SW480 (cell line): ENCODE results near the gene CDH13.

Source experiments
- DNase-seq: peaks from one replicate; pipeline ENCODE4 v3.0.0-alpha.2; 2016; ENCODE audit warnings: low spot score

The CDH13 gene

DNA sequence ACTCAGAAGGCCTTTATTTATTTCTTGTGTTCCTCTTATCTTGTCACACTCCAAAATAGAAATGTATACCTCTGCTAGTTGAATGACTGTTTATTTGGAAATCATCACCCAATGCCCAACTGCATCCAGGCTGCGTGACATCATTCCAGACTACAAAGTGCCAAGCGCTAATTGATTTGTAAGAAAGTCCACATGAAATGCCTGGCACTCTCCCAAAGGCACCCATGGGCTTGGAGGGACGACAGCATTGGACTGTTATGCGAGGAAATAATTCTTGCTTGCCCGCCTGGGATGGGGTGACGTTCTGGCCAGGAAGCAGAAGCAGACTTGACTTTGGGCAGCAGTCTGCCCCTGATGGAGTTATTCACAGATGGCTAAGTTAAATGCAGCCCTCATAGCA, 165.9 kb downstream of the CDH13 start:
- no peak for DNase-seq

DNA sequence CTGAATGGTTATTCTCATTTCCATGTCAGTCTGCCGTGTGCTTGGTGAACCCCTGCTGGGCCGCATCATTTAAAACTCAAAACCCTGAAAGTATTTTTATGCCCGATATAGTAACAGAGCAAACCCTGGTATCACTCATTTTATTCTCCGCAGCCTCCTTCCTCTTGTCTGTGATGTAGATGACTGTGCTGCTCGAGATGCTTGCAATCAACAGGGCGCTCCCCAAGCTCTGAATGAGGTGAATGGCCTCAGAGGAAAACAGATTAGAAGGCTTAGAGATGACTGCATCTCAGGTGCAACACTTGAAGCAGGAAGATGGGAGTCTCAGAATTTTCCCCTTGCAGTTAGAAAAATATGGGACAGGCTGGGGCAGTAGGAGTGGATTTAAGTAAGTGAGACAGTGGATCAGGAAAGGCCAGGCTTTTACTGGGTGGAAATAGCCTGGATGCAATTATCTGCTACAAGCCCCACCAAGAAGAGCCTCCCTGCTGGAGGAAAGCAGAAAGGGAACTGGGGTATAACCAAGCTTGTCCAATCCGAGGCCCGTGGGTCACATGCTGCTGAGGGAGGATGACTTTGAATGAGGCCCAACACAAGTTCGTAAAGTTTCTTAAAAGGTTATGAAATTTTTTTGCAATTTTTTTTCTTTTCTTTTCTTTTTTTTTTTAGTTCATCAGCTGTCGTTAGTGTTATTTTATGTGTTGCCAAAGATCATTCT, 166.9 kb downstream of the CDH13 start:
- no peak for DNase-seq

DNA sequence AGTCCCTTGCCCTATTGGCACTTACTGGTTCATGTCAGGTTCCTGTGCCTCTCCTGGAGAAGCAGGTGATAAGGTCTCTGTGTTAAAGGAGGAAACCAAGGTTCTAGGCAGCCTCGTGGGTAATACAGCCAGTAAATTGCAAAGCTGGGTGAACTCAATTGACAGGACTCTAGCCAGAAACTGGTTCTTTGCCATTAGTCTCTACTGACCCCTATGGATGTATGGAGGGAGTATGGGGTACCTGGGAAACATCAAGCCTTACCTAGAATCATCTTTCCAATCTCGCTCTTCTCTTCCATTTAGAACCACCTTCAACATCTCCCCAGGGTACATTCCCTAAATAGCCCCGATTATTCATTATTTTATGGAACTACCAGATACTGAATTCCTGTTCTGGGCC, 169.3 kb downstream of the CDH13 start:
- DNase-seq: peak; percentile 6

DNA sequence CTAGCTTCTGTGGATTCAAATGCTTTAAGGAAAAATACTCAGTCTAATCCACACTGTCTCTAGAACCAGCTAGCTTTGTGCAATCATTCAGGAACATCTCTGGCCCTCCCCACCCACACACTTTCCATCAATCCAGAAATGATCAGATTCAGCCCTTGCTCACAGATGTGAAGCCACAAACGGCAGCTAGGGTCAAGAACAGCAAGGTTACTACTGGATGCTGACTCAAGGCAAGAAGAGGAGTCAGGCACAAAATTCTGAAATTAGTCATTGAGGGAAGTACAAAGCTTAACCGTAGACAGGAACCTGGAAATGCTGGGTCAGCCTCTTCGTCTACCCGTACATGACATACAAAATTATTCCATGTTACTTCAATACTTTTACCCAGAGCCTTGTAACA, 174.6 kb downstream of the CDH13 start:
- no peak for DNase-seq

DNA sequence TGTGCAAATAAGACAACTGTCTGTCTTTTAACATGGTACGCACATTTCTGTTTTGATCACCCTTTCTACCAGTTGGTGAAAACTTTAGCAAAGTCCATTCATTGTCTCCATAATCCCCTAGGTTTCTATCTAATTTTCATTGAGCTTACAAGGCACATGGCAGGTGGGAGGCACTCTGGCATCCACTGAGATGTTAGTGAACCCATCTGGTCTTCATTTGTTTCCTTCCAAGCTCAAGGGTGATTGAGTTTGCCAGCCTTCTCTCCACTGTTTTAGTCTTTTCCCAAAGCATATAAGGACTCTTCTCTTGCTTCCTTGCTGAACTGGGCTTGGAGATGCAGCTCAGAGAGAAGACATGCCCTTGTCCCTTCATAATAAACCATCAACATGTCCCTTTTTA, 179.1 kb downstream of the CDH13 start:
- no peak for DNase-seq

DNA sequence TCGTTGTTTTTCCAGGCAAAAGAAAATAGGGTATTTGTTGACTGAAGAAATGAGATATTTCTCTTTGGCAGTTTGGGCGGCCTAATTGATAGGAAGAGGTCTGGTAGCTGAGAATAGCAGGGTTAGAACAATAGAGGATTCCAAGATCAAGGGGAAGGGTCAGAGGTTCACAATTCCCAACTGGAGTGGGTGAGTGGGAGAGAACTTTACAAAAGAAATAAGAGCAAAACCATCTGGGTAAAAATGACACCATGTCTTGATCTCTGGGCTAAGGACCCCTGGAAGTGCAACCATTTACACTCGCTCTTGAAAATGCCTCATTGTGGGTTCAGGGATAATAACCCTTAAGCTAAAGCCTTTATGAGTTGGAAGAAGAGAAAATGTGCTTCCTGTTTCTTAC, 180.5 kb downstream of the CDH13 start:
- DNase-seq: no peak

DNA sequence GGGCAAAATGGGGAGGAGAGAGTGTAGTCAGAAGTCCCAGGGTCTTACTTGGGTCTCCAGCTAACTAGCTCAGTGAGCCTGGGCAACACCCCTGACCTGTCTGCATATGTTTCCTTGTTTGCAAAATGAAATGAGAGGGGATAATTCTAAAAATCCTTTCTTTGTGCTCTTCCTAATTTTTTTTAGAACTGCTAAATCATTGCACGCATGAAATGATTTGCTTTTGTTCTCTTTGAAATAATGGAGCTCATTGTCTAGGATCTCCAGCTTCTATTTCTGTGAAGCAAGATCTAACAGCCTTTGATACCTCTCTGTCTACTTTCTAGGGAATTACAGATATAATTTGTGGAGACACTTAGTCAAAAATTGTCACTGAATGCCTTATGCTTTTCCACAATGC, 181.3 kb downstream of the CDH13 start:
- no peak for DNase-seq

DNA sequence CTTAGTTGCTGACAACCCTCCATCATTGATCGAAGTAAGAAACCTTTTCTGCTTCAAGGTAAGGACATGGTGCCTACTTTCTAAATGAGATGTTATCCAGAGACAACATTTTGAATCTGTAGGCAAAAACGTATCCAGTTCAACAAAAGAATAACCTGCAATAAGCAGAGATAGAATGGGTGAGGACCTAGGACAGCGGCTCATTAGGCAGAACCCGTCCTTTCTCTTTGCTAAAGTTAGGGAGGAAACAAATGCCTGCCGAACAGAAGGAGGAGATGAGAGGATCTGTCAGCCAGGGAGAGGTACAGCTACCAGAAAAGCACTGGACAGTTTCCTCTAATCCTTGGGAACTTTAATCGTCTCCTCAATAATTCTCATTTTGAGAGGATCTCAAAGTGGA, 183.3 kb downstream of the CDH13 start:
- no peak for DNase-seq

DNA sequence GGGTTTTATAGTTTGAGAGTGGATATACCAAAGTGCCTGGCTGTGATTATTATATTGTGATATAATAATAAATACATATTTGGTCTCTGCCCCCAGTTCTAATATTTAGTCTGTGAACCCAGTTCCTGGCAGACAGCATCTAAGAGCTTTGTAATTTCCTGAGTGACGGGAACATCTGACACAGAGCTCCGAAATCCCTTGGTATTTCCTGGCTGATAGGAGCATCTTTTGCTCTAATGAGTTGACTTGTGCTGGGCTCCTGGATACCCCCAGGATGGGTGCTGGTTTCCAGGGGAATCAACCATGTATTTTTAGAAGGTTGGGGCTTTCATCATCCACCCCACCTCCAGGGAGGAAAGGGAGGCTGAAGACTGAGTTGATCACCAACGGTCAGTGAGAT, 187.3 kb downstream of the CDH13 start:
- DNase-seq: no peak

DNA sequence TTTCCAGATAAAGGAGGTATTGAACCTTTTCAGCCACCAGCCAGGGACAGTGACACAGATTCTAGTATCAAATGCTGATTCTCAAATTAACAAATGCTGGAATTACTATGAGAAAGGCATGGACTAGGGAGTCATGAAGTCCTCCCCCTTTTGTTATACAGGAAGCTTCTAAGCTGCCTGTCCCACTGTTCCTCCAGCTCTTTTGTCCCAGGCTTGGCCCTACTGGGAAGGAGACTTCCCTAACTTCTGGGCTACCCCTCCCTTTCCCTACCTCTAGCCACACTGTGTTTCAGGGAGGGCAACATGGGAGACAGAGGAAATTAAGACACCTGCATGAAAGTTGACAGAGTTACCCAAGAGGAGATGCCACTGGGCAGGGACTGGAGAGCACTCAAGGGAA, 192.5 kb downstream of the CDH13 start:
- no peak for DNase-seq

DNA sequence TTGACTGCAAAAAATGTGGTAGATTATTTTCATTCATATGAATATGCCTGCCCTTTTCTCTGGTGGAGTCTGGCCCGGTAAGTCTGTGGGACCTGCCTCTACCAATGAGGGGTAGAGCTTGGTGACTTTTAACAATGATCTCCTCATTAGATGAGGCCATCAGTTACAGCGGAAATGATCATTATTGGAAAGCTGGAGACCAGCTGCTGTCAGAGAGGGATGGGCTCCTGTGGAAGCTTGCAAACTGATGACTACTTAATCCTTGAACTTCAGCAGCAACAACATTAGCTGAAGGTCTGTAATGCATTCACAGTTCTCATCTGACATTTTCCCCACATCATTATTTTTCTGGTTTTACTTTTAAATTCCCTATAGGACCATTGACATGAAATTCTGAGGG, 194.1 kb downstream of the CDH13 start:
- no peak for DNase-seq

DNA sequence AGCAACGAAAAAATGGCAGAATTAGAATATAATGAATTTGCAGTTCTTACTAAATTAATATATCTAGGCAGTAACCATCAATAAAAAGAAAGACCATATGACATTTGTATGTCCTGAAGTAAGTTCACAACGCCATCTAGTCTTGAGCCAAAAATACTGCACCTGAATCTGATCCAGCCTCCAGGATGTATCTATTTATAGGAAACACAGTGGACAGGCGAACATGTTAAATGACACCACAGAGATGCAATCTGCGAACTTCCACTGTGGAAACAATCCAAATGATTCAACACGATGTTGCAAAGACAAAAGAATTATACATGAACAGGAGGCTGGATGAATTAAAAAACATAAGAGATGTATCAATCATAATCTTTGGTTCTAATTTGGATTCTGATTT, 197.6 kb downstream of the CDH13 start:
- peak; percentile 11 for DNase-seq

DNA sequence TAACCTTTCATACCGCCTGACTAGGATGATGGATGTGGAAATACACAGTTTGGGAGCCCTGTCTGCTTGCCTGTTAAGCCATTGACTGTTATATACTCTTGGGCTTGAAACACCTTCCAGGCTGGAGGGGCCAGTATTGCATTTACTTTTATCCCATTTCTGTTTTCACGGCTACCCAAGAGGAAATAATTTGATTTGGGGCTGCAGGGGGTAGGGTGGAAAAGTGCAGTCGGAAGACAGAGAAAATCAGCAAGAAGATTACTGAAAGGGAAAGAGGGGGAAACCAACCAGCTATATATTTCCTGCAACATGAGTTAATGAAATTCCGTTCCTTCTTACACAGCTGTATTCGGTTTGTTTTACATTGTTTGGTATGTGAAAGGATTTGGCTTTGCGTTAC, 202.5 kb downstream of the CDH13 start:
- DNase-seq: no peak

DNA sequence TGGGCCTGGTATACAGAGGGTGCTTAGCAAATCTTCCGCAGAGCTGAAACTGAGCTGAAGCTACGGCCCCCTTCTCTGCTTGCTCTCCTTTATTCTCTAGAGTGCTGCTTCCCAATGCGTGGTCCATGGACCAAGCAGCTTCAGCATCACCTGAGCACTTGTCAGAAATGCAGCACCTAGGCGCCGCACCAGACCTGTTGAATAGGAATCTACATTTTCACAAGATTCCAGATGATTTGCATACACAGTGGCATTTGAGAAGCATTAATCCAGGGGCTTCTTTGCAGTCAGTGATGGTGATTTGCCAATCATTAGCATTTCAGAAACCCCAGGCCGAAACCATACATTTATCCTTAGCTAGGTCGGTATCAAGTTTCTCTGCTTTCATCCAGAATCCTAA, 204.2 kb downstream of the CDH13 start:
- DNase-seq: no peak

DNA sequence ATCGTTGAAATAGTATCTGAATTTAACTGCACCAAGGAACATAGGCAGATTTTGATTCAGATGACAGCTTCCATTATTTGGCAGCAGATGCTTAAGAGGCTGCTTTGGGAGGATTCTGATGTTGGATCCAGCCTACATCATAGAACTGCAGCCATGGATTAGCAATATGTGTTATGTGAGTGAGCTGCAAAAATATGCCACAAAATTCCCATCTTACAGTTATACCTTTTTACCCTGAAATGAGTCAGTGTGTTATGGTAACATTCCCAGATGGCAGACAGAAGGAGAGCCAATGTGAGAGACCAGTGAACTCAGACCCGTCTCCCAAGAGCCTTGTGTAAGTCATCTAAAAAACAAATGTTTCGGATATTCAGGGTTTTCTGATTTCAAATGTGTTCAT, 206.1 kb downstream of the CDH13 start:
- DNase-seq: no peak

DNA sequence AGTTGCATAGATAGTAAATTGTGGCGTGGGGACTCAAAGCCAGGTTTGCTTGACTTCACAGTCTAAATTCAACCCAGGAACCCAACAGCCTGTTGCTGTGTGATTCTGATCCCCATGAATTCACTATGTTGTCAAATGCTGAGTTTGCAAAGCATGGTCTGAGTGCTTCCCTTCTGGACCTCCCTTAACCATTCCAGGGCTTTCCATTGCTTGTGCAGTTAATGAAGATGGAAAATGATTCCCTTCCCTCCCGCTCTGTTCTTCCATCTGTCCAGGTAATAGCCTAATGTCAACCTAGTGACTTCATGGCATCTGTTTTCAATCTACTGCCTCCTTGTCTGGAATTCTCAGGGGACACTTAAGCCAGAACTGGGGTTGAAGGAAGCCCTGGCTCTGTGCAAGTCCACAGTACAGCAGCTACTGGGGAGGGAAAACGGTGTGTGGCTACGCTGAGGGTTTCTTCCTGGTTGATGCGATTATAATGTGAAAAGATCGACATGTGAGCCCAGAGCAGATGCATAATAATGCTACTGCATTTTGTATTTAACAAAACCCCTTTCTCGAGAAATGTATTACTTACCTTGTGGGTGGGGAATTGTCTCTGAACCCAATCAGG, 206.7 kb downstream of the CDH13 start:
- no peak for DNase-seq

DNA sequence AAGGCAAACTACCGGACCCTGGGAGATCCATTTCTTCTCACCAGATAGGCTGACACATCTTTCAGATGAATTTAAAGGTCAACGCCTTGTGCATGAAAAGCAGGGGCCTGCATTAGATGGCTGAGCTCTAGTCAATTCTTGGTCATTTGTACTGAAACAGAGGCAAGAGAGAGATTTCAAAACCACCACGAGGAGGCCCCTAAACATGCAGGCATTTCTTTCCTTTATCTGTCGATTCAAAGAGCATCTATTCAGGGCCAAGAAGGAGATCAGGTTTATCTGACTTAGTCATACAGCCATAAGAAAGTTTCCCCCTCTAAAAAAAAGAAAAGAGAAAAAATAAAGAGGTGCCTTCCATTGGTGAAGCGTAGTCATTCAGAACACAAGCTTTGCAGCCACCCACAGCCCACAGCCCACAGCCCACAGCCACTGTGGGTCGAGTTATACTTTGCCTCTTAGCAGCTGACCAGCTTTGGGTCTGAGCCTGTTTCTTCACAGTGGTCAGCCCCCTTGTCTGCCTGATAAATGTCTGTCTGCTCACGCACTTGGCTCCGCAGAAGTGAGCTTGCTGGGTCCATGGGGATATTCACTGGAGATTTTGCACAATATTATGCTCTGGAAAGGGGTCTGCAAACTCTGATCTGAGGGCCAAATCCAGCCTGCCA, 207.5 kb downstream of the CDH13 start:
- DNase-seq: no peak

DNA sequence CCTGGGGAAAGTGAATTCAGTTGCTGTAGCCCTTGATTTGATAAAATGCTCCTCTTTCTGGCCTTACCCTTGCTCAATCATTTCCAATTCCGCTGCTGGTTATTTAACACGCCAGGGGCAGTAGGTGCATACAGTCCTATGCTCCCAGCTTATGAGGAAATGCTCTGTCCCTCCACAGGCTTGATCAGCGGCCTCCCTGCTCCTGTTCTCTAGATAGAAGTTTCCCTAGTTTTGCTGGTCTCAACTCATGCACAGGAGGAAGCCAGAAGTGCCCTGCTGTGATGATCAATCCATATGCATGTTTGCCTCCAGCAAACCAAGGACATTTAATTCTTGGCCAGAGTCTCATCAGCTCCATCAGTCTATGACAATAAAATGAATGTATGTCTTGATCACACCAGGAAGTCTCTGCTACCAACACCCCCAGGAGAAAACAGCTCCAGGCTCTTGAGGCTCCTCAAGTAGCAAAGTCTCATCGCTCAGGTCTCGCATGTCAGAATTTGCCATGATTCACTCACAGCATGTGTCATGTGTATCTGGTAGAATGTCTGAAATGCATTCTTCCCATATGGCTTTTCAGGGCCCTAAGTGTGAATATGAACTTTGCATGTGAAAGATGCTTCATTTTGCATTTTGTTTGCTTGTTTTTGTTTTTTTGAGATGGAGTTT, 208.9 kb downstream of the CDH13 start:
- no peak for DNase-seq

DNA sequence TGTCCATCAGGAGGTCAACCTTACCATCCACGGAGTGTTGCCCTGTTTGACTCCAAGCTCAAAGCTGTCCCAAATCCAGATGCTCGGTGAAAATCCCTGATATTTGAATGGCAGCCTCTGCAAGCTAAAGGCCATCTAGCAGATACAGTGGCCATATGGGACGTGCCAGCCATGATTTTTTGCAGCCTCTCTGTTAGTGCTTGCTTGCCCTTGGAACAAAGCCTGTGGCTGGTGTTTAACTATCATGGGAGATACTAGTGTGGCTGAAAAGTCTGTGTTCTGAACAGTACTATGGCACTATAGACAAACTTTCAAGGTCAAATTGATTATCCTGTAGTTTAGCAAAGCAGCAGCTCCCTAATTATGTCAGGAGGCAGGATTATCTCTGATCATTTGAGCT, 214.3 kb downstream of the CDH13 start:
- no peak for DNase-seq

DNA sequence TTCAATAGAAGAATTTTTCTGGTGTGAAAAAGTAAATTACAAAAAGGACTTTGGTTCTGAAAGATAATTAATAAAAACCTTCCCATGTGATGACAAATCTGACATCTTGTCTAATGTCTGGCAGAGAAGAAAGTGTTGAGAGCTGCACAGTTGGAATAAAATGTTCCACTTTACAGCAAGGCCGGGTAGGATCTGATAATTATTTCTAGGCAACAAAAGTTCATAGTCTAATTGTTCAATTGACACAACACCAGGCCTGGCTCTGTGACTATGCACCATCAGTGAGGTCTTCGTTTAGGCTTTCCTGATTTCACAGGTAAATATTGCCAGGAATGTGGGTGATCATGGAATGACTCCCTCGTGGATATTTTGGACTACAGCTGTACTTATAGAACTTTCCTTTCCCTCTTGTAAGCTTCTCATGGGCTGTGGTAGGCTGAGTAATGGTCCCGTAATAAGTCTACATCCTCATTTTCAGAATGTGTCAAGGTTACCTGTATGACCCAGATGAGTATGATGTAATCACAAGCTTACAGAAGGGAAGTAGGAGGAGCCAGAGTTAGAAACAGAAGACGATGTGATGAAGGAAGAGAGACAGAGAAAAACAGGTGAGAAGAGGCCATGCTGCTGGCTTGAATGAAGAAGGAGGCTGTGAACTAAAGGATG, 217.0 kb downstream of the CDH13 start:
- DNase-seq: no peak

DNA sequence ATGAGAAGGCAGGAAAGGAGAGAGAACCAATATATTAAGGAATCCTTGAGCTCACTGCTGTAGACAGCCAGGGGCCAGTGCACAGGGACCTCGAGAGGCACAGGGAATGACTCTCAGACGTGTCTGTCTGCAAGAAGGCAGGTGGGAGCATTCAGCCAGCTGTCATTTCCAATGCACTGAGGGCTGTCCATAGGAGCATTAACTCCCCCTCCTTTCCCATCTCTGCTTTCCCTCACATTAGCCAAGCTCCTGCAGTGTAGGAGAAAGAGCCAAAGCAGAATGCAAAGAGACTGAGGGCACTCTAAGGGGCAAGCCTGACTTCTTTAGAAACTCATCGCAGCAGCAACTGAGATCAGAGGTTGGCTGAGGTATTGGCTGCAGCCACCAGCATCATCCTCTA, 218.3 kb downstream of the CDH13 start:
- no peak for DNase-seq

DNA sequence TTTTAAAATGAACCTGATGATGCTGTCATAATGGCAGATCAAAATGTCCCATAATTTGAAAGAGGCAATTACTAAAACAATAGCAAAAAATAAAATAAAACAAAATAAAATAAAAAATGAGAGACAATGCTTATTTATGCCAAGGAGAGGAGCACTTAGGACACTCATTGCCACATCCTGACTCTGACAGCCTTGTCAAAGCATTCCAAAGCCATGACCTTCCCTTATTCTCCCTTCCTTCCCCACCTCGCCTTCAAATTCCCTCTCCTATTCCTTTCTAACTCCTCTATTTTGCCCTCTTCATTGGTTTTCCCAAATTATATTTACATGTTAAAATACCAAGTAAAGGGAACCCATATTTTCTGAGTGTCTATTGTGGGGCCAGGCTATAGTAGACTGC, 220.0 kb downstream of the CDH13 start:
- DNase-seq: no peak

DNA sequence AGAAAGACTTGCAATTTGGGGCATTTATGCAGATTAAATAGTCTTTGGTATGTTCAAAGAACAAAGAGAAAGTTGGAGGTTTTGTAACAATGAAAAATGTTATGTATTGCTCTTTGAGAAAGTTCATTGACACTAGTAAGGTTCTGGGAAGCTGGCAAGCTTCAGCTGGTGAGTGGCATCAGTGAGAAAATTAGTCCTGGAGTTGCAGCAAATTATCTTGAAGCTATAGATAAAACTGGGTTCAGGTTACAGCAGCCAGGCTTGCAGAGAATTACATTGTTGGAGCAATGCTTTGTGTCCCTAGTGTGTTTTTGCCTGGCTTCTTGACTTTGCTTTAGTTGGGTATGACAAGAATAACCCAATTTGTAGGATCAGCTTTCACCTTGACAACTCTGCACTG, 221.2 kb downstream of the CDH13 start:
- DNase-seq: no peak
